Measurements from ENCODE around the gene GPR12. TPM values are rescaled to one million over a fixed set of nuclear protein-coding genes. Genes with fewer than 3 reads are reported as not detected.
A peak's percentile ranks its signal among the peaks of the same experiment; 100 is the strongest.

The GPR12 gene
- total and polyA plus RNA-seq, 3 experiments from 2014 or later, result not detected

GRCh38 chr13:26784704-26785639 is 24.4 kb upstream of the GPR12 start:
- ChIA-PET POLR2A (no interaction called here), CTCF (interaction anchor here (0.9 to 1.0 kb wide), 2 partner anchors 599 to 600 kb away, joined by 3 read pairs; no protein-coding TSS in a partner anchor)
- Histone ChIP-seq H3K4me1 (ENCODE audit: insufficient read depth, low read length) (peaks cover 18% of the 10 kb centered on the region), H3K4me3 (ENCODE audit: low read length) (peak overlapping the region; percentile 81), H3K27me3 (ENCODE audit: insufficient read depth, low read length, poor library complexity, severe bottlenecking) (no peaks in the 10 kb centered on the region), H3K36me3 (ENCODE audit: insufficient read depth, low read length) (no peaks in the 10 kb centered on the region), H3K27ac (ENCODE audit: low read depth, low read length) (no peak overlapping the region), H3K9me3 (ENCODE audit: low read length) (no peaks in the 10 kb centered on the region)
- Mint-ChIP-seq H3K9me3 (peaks cover 0 to 4% (median 0%) of the 10 kb centered on the region in 5 donors), H3K4me3 (peak overlapping the region; percentile 30 to 93 (median 86)), H3K27ac (peak overlapping the region in 6 of 8 donors; percentile 8 to 94 (median 77)), H3K36me3 (no peaks in the 10 kb centered on the region), H3K4me1 (peaks cover 13 to 29% (median 24%) of the 10 kb centered on the region in 3 donors), H3K27me3 (peaks cover 5 to 9% of the 10 kb centered on the region in 2 donors)
- peak in 2 of 5 donors; percentile 12 to 19 for DNase-seq

DNA sequence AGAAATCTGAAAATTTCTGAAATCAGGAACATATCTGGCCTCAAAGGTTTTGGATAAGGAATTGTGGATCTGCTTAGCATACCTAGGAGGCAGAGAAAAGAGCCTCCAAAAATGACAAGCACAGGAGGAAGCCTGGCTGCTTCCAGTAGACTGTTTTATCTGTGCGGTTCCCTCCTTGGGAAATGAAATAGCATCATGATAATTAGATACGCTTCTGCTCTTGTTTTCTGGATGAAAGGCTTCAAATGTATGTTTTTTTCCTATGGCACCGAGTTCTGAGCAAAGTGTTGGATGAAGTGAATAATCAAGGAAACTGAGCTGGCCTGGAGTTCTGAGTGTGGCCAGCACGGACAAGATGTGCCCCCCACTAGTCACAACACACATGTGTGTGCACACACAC is 19.8 kb upstream of the GPR12 start:
- ChIA-PET POLR2A (no interaction called here), CTCF (no interaction called here)
- Mint-ChIP-seq H3K27ac (no peak overlapping the region), H3K36me3 (no peaks in the 10 kb centered on the region), H3K9me3 (peaks cover 0 to 4% (median 0%) of the 10 kb centered on the region in 5 donors), H3K4me1 (peaks cover 5 to 11% (median 11%) of the 10 kb centered on the region in 3 donors), H3K4me3 (no peak overlapping the region), H3K27me3 (peaks cover 0 to 5% of the 10 kb centered on the region in 2 donors)
- H3K9me3 ChIP-seq (ENCODE audit: low read length), result no peaks in the 10 kb centered on the region
- DNase-seq, result no peak
- H3K27ac ChIP-seq (ENCODE audit: low read depth, low read length), result no peak overlapping the region
- H3K4me1 ChIP-seq (ENCODE audit: insufficient read depth, low read length), result peaks cover 6% of the 10 kb centered on the region
- H3K27me3 ChIP-seq (ENCODE audit: insufficient read depth, low read length, poor library complexity, severe bottlenecking), result no peaks in the 10 kb centered on the region
- no peaks in the 10 kb centered on the region for H3K36me3 ChIP-seq (ENCODE audit: insufficient read depth, low read length)
- no peak overlapping the region for H3K4me3 ChIP-seq (ENCODE audit: low read length)

DNA sequence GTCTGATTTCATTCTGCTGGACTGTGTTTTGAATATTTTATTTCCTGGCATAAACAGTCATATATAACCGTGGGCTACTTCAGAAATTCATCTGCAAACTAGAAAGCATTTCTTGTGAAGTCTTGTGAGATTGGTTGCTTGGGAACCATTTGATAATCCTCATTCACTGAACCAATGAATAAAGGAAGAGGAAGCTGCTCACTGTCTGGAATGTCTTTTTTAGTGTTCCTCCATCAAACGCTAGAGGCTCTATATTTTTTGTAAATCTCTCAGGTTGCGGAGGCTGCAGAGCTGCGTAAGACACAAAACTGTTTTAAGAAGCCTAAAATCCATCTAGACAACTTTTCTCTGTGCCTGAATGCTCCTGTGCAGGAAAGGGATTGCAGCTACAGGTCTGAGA is 18.7 kb upstream of the GPR12 start:
- Histone ChIP-seq H3K4me1 (ENCODE audit: insufficient read depth, low read length) (no peaks in the 10 kb centered on the region), H3K27ac (ENCODE audit: low read depth, low read length) (no peak overlapping the region)

DNA sequence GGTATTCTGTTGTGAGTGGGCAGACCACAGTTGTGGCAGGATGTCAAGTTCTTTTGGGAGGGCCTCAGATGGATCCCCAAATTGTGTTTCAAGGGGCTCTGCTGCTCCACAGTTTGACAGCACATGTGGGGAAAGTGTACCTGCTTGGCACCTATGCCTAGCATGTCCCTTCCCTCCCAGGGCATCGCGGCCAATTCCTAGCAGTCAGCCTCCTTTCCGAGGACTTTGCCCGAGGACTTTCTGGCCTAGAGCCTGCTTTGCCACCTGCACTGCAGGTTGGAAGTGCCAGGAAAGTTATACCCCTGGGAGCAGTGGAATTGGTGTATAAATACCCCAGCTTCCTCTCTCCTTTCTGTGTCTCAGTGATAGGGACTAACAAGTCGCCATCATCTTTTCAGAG is 11.9 kb upstream of the GPR12 start:
- POLR2A ChIA-PET, result no interaction called here
- H3K4me1 Mint-ChIP-seq, result no peaks in the 10 kb centered on the region
- no peak for DNase-seq

More for the DNA sequence above, 18.7 kb upstream of the GPR12 start:
- CTCF ChIA-PET, result no interaction called here
- H3K4me3 Mint-ChIP-seq, result no peak overlapping the region
- POLR2A ChIA-PET, result no interaction called here
- Histone ChIP-seq H3K27me3 (ENCODE audit: insufficient read depth, low read length, poor library complexity, severe bottlenecking) (no peaks in the 10 kb centered on the region), H3K36me3 (ENCODE audit: insufficient read depth, low read length) (no peaks in the 10 kb centered on the region), H3K4me3 (ENCODE audit: low read length) (no peak overlapping the region), H3K9me3 (ENCODE audit: low read length) (no peaks in the 10 kb centered on the region)
- peaks cover 0 to 4% of the 10 kb centered on the region in 2 donors for H3K27me3 Mint-ChIP-seq
- H3K4me1 Mint-ChIP-seq, result peaks cover 0 to under 1% (median under 1%) of the 10 kb centered on the region in 3 donors
- no peaks in the 10 kb centered on the region for H3K36me3 Mint-ChIP-seq
- no peak overlapping the region for H3K27ac Mint-ChIP-seq
- H3K9me3 Mint-ChIP-seq, result peaks cover 0 to 4% (median 0%) of the 10 kb centered on the region in 5 donors
- DNase-seq, result no peak

DNA sequence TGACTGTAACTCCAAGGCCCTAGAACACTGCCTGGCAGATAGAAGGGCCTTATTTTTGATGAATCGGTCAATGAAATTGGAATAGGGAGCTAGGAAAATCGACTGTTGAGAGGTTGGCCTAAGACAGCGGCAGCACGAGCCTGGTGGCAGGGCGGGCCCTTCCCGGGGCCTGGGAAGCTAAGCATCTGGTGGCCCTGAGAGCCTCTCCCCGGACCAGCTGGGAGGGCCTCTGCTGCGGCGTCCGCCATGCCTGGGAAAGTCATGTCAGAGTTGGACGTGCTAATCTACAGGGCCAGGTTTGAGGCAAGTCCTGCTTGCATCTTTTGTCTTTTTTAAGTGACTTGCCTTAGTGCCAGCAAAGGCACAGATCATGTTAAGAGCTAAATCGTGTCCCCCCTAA is 11.2 kb upstream of the GPR12 start:
- H3K27ac Mint-ChIP-seq, result no peak overlapping the region
- no peaks in the 10 kb centered on the region for H3K36me3 Mint-ChIP-seq
- H3K27me3 Mint-ChIP-seq, result peaks cover 0 to 21% of the 10 kb centered on the region in 2 donors
- POLR2A ChIA-PET, result no interaction called here
- H3K4me1 Mint-ChIP-seq, result no peaks in the 10 kb centered on the region
- no peak overlapping the region for H3K4me3 ChIP-seq (ENCODE audit: low read length)
- CTCF ChIA-PET, result no interaction called here
- no peaks in the 10 kb centered on the region for H3K36me3 ChIP-seq (ENCODE audit: insufficient read depth, low read length)
- no peak for DNase-seq
- H3K9me3 ChIP-seq (ENCODE audit: low read length), result no peaks in the 10 kb centered on the region
- no peaks in the 10 kb centered on the region for H3K27me3 ChIP-seq (ENCODE audit: insufficient read depth, low read length, poor library complexity, severe bottlenecking)
- no peaks in the 10 kb centered on the region for H3K4me1 ChIP-seq (ENCODE audit: insufficient read depth, low read length)
- H3K4me3 Mint-ChIP-seq, result no peak overlapping the region
- H3K9me3 Mint-ChIP-seq, result no peaks in the 10 kb centered on the region
- no peak overlapping the region for H3K27ac ChIP-seq (ENCODE audit: low read depth, low read length)

More for the DNA sequence above, 11.9 kb upstream of the GPR12 start:
- no peaks in the 10 kb centered on the region for H3K27me3 ChIP-seq (ENCODE audit: insufficient read depth, low read length, poor library complexity, severe bottlenecking)
- H3K36me3 ChIP-seq (ENCODE audit: insufficient read depth, low read length), result no peaks in the 10 kb centered on the region
- CTCF ChIA-PET, result no interaction called here
- Mint-ChIP-seq H3K4me3 (no peak overlapping the region), H3K9me3 (no peaks in the 10 kb centered on the region), H3K27ac (no peak overlapping the region), H3K27me3 (peaks cover 0 to 21% of the 10 kb centered on the region in 2 donors), H3K36me3 (no peaks in the 10 kb centered on the region)
- H3K4me1 ChIP-seq (ENCODE audit: insufficient read depth, low read length), result no peaks in the 10 kb centered on the region
- H3K9me3 ChIP-seq (ENCODE audit: low read length), result no peaks in the 10 kb centered on the region
- no peak overlapping the region for H3K4me3 ChIP-seq (ENCODE audit: low read length)
- no peak overlapping the region for H3K27ac ChIP-seq (ENCODE audit: low read depth, low read length)

DNA sequence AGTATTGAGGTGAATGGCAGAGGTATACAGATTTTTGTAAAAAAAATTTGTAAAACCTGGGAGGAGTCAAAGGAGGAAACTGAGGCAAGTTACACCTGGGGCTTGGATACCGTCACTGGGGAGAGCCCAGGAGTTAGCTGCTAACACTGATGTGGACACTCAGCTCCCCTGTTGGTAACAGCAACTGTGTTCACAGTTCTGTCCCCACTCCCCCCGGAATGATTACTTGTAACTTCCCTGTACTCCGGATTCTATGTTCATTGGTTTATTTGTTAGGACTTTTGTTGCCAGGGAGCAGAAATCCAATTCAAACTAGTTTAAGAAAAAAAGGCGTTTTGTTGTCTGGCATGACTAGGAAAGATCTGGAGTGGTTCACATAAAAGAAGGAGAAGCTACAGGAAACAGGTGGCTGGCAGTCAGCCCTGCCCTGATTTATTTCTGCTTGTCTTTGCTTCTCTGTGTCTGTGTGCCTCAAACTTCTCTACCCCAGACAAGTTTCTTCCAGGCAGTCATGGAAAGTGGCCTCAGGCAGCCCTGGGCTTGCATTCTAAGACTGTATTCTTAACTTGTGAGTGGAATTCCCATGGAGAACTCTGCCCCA is 2.3 kb upstream of the GPR12 start:
- H3K27me3 ChIP-seq (ENCODE audit: insufficient read depth, low read length, poor library complexity, severe bottlenecking), result peaks cover 15% of the 10 kb centered on the region
- Mint-ChIP-seq H3K27ac (peak overlapping the region in 1 of 8 donors; percentile 39), H3K27me3 (peaks cover 35 to 74% of the 10 kb centered on the region in 2 donors), H3K4me3 (peak overlapping the region in 1 of 7 donors; percentile 20), H3K9me3 (peaks cover 0 to 2% (median 0%) of the 10 kb centered on the region in 5 donors), H3K4me1 (peaks cover 17 to 28% (median 17%) of the 10 kb centered on the region in 3 donors), H3K36me3 (no peaks in the 10 kb centered on the region)
- no peaks in the 10 kb centered on the region for H3K9me3 ChIP-seq (ENCODE audit: low read length)
- H3K36me3 ChIP-seq (ENCODE audit: insufficient read depth, low read length), result no peaks in the 10 kb centered on the region
- no peak overlapping the region for H3K4me3 ChIP-seq (ENCODE audit: low read length)
- no peak for DNase-seq
- CTCF ChIA-PET, result no interaction called here
- H3K4me1 ChIP-seq (ENCODE audit: insufficient read depth, low read length), result peaks cover 4% of the 10 kb centered on the region
- POLR2A ChIA-PET, result no interaction called here
- H3K27ac ChIP-seq (ENCODE audit: low read depth, low read length), result no peak overlapping the region

GRCh38 chr13:26760832-26761582 is 421 bp upstream of the GPR12 start:
- no peak for DNase-seq
- Mint-ChIP-seq H3K9me3 (peaks cover 0 to 2% (median 0%) of the 10 kb centered on the region in 5 donors), H3K36me3 (no peaks in the 10 kb centered on the region), H3K27ac (no peak overlapping the region), H3K4me3 (peak overlapping the region; percentile 14 to 80 (median 63)), H3K27me3 (peaks cover 38 to 85% of the 10 kb centered on the region in 2 donors), H3K4me1 (peaks cover 17 to 28% (median 17%) of the 10 kb centered on the region in 3 donors)
- H3K36me3 ChIP-seq (ENCODE audit: insufficient read depth, low read length), result no peaks in the 10 kb centered on the region
- peaks cover 4% of the 10 kb centered on the region for H3K4me1 ChIP-seq (ENCODE audit: insufficient read depth, low read length)
- ChIA-PET CTCF (no interaction called here), POLR2A (no interaction called here)
- no peak overlapping the region for H3K4me3 ChIP-seq (ENCODE audit: low read length)
- H3K27me3 ChIP-seq (ENCODE audit: insufficient read depth, low read length, poor library complexity, severe bottlenecking), result peaks cover 15% of the 10 kb centered on the region
- no peak overlapping the region for H3K27ac ChIP-seq (ENCODE audit: low read depth, low read length)
- no peaks in the 10 kb centered on the region for H3K9me3 ChIP-seq (ENCODE audit: low read length)

Data from CD8-positive, alpha-beta memory T cell (primary cell).